HL-60/S4 treated with phorbol 12-myristate 13-acetate at 8.2 ng/mL for 4 days and 3 days (cell line): ENCODE data around the gene GNA14.
"Not testable (repeated sequence)": the region's sequence is repeated elsewhere in the genome, so short reads cannot be mapped to it uniquely, and the experiment has no call there.

ENCODE experiments used
- in situ Hi-C: fragments of 300-500 bp; cut with MboI; formaldehyde crosslinking; loops from 2 replicates; pipeline ENCODE4 v1.15.0; 2022; ENCODE audit warnings: low sequenced_read_pairs

Gene GNA14

DNA sequence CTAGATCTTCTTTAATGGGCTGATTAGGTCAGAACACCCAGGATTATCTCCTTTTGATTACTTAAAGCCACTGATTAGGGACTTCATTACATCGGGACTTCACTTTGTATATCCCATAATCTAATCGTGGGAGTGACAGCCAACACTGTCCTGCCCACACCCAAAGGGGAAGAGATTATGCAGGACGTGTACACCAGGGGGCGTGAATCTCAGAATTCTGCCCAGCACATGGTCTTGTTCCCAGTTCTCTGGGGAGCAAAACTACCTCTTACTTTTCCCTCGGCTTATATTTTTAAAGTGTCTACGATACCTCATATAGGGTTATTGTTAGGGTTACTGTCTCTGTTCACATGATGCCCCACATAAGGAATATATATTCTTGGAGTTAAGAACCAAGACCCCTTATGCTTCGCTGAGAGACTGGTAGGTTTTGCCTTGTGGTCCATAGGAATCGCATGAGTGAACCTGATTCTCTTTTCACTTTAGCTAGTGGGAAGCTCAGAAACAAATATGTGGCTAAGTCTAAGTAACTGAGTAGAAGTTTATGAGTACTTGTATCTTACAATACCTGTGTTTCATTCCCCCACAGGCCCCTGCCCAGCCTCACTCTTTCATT lies 192.7 kb downstream of the GNA14 start:
- in situ Hi-C loops = no loop called here

DNA sequence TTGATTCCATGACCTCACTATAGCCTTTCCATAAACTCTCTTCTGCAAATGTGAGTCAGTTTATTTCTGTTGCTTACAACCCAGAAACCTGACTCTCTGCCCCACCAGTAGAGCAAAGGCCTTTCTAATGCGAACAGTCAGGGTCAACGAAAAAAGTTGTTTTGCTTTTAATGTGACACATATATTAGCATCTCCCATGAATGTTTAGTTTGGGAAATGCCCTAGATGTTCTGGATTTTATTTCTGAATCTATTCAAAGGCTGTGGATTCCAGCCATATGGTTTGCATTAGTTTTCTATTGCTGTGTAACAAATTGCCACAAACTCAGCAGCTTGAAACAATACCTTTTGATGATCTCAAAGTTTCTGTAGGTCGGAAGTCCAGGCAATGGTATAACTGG lies 193.5 kb downstream of the GNA14 start:
- in situ Hi-C loops = no loop called here

DNA sequence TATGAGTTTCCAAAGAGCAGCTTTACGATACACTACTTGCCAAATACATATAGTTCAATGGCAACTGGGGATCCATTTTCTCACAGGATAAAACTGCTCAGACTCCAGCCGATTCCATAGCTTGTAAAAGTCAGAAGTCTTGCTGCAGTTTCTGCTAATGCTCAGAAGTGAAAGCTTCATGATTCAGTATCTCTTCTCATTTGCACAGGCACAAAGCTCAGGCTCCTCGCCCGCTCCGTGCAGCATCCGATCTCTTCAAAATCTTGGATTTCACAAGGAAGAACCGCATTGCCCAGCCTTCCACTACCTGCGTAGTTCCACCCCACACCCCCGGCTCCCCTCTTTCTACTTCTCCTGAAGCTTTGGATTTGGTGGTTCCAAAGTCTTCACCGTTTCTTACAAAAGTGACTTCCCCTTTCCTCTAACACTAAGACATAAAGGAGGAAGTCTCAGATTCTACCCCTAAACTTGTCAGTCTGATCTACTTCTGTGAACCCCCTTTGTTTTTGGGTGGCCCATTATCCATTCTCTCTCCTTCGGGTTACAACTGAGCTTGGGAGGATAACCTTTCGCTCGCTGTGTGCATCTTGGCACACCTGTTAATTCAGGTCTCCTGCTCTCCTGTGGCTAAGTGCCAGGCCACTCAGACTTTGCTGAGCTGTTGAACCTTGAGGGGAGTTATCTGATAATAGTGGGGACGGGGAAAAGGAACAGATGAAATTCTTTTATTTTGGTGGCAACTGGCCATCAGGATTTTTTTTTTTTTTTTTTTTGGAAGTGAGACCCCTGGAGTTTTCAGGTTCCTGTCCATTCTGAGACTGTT lies 194.1 kb downstream of the GNA14 start:
- in situ Hi-C loops = no loop called here

DNA sequence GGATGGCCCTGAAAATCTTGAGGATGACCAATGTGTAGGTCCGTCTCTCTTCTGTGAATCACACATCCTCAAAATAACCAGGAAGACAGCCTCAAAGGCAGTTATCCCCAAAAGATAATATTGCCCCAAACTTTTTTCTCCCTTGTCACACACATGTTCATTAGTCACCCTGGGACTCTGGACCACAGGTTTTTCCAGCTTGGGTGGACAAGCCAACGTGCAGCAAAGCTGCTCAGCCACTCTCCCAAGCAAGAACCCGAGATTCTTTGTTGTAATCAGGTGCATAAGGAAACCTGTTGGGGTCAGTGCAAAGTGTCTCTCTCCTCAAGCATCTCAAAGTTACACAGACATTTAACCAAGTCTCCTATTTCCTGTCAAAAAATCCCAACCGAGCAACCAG lies 196.6 kb downstream of the GNA14 start:
- in situ Hi-C loops = no loop called here

DNA sequence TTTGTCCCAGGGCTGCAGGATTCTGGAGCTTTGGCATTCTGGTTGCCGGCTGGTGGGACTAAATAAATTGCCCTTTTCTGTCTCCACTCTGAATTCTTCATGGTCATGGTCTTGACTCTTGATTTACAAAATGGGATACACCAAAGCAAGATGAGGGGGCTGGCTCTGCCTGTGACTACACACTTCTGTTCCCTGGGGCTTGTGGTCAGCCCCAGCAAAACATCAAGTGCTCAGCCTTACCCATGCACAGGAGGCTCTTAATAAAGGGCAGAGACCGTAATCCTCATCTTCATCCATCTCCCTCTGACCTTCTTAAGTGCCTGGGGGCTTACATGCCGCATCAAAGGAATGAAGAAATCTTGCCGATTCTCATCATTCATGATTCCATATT lies 198.0 kb downstream of the GNA14 start:
- in situ Hi-C loops = no loop called here

DNA sequence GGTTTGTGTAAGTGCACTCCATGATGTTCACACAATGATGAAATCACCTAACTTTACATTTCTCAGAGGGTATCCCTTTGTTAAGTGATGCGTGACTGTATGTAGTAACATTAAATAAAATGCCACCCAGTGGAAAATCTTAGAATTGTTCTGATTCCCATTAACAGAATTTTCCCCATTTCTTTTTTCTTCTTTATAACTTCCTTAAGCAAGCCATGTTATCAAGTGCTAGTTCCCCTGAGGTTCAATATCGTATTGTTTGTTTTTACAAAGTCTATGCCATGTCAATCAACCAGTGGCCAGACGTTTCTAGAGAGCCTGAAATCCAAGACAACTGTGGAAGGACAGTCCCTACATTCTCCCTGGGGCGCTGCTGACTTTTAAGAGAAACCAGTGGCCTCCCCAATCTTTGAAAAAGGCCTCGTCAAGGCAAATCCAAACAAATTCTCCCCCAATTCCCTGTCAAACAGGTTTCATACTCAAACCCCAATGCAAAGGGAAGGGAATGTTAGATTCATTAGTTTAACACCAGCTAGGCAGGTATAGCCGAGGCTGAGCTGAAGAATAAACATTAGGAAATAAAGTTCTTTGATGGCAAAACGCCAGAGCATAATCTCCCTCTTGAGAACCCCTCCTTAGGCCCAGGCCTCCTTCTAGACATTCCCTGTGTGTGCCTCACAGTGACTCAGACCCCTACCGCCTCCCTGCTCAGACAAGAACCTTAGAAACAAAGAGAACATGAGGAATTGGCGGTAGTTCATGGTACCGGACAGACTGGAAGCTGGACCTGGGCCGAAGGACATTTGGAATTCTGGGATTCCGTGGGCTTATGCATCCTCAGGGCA lies 198.7 kb downstream of the GNA14 start:
- in situ Hi-C loops = no loop called here

DNA sequence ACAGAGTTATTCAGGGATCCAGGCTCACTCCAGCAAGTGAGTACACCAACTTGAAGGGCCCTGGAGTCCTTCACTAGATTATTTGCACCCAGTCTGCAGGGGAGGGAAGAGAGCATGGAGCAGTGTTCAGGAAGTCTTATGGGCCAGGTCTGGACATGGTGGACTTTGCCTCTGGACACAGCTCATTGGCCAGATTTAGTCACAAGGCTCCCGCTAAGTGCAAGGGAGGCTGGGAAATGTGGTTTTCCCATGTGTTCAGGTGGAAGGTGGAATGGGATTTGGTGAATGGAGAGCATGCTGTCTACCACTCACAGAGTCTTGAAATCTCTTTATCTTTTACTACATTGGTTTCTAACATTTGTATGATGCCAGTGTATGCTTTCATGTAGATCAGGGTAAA lies 200.5 kb downstream of the GNA14 start:
- in situ Hi-C loops = no loop called here

DNA sequence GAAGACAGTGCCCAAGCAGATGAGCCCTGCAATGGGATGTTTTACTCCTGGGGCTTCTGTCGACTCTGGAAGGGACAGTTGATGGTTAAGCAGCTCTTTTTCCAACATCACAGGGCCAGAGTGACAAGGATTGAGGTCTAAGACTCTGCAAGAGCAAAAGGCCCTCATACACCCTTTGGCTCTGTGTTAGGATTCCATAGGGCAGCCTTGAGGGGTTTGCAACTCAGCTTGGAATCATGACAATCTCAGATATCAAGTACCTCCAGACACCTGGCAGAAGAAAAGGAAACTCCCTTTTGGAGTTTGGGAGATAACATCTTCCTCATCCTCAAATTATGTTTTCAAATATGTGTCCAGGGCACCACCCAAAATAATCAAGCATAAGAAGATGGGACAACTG lies 205.7 kb downstream of the GNA14 start:
- in situ Hi-C loops = no loop called here

DNA sequence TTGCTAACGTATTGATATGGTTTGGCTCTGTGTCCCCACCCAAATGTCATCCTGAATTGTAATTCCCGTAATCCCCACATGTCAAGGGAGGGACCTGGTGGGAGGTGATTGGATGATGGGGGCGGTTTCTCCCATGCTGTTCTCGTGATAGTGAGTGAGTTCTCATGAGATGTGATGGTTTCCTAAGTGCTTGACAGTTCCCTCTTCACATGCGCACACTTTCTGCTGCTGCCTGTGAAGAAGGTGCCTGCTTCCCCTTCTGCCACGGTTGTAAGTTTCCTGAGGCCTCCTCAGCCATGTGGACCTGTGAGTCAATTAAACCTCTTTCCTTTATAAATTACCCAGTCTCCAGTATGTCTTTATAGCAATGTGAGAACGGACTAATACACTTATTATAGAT lies 207.0 kb downstream of the GNA14 start:
- in situ Hi-C loops = not testable (repeated sequence)

DNA sequence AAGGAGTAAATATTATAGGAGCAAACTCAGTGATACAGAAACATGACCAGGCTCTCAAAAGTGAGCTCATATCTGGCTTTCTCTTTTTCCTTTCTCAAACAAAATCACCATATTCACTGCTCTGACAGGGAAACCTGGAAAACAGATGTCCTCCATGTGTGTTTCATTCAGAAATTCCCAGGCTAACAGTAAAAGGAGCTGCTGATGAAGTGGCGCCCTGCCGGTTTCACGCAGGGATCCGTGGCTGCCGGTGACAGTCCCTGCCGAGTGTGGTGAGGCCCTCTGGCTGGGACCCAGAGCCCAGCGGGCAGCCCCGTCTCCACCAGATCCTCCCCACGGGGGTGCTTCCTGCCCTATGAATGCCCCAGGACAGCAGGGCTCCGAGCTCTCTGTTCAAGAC lies 208.1 kb downstream of the GNA14 start:
- in situ Hi-C loops = no loop called here

DNA sequence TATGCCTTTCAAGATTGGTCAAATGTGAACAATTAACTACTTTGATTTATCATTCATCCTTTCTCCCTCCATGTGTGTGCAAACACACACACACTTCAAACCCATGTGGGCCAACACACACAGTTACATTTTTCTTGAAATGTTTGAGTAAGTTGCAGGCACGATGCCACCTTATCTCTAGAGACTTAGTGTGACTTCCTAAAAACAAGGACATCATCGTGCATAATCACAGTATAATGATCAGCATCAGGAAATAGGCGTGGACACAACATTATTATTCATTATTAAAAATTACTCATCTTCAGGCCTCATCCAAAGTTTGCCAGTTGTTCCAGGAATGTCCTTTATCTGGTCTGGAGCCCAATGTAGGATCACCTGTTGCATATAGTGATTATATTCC lies 209.5 kb downstream of the GNA14 start:
- in situ Hi-C loops = no loop called here

DNA sequence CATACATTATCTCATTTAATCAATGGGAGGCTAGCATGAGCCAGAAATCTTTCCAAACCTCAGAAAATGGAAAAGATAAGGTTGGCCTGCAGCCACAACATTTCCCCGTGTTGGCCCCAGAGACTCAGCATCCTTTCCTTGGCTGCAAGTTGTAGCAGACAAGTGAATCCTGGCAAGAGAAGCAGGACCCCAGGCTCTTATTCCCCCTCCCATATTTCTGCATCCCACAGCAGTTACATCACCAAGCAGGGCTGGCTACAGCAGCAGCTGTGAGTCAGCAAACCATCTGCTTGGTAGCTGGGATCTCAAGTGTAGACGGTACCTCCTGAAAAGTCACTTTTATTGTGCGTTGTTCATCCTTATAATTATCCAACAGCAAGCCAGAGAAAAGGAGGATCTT lies 212.4 kb downstream of the GNA14 start:
- in situ Hi-C loops = no loop called here

DNA sequence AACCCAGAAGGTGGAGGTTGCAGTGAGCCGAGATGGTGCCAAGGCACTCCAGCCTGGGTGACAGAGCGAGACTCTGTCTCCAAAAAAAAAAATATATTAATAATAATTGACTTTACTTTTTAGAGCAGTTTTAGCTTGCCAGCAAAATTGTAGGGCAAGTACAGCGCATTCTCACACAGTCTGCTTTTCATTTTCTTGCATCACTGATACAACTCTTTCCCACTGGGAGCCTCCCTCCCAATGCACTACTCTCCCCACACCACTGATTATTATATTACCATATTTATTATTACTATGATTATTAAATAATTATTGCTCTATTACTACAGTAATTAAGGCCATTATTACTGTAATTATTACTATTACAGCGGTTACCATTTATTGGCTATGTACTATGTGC lies 212.8 kb downstream of the GNA14 start:
- in situ Hi-C loops = no loop called here

DNA sequence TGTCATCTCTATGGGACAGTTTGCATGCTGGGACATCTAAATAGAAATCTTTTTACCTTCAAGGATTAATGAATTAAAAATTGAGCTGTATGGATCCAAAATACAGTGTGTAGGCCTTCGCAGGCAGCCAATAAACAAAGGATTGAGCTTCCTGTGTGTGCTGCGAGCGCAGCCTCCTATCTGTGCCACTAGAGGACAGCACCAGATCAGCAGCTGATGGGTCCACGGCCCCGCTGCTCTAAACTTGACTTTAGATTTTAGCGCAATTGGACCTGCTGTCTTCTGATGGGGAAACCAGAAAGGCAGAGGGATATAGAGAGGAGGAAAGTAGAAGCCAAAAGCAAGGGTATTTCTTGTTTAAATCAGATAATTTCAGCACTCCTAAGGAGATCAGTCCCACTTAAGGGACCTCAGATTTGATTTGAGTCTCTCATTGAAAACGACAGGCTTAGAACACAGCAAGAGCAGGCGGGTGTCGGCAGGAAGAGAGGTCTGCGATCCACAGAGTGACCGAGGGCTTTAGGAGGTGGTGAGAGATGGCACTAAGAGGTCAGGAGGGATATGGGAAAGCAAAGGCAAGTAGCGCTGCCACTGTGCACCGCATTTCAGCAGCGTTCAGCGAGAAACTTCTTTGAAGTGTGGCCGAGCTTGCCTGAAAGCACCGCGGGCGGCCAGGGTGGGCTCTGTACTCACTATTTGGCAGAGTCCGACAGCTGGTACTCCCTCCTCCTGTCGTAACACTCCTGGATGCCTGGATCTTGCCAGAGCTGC lies 214.3 kb downstream of the GNA14 start:
- in situ Hi-C loops = no loop called here

DNA sequence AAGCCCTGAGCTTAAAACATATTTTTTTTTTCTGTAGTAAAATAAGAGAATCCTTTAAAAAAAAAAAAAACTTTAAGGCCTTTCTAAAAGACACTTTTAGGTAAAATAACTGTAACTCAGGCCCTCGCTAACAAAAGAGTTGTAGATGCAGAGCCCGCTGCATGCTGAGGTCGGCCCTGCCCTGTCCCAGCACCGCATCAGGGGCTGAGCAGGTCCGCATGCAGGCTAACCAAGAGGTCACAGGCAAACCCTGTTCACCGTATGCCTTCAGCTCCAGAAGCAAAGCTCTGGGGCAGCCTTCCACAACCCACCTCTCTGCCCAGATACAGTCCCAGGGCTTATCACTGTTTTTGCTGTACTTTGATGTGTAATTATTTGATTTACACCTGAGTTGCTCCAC lies 216.1 kb downstream of the GNA14 start:
- in situ Hi-C loops = no loop called here

DNA sequence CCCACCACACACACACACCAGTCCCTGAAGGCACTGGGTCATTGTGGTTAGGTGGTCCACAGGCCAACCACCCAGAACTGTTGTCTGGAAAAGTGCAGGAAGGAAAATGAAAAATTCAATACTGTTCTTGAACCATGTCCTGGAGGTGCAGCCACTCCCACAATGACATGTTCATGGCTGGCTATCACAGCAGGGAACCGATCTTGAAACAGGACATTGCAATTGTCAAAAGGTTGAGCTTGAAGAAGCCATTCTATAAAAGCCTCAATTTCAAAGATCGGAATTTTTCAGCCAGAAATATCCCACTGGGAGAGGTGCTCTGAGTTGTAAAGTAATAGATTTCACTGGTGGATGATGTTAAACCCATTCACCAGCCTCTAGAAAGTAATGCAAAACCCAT lies 218.2 kb downstream of the GNA14 start:
- in situ Hi-C loops = no loop called here

DNA sequence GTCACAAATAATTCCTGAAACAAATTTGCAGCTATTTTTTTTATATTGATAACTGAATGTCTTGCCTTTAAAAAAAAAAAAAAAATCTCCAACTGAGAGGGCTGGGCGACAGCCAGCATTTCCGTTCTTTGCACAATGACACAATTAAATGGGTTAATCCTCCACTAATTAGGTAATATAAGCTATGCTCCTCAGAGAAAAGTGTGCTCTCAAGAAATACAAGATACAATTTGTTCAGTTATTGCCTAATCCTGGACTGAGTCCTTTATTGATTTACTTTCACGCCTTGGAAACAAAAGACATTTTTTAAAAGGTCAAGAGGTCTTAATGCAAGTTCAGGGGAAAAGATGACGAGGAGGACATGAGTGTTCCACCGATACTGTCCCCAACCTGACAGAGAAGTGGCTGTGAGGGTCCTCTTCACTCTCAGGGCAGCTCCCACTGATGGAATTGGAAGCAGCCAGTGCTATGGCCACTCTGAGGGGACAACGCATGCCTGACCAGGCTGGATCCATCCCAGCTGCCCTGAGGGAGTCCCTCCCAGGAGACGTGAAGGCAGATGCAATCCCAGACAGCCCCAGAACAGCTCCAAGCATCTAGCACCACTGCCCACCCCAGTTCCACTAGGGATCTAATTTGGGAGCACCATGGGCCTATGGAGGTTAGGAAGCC lies 220.7 kb downstream of the GNA14 start:
- in situ Hi-C loops = no loop called here

DNA sequence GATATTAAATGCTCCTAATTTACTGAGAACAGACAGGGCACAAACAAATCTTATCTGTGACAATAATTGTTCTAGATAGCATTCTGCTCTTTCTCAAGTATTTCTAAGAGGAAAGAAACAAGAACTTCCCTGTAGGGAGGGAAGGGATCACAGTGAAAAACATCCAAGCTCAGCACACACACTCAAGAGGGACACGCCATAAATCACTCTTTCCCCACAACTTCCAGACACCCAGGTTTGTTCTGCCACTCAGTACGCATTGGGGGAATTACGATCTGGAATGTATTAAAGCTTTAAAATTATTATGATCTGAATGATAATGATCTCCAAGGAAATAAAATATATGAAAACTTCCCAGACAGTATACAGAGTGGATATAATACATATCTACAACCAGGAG lies 221.4 kb downstream of the GNA14 start:
- in situ Hi-C loops = no loop called here

DNA sequence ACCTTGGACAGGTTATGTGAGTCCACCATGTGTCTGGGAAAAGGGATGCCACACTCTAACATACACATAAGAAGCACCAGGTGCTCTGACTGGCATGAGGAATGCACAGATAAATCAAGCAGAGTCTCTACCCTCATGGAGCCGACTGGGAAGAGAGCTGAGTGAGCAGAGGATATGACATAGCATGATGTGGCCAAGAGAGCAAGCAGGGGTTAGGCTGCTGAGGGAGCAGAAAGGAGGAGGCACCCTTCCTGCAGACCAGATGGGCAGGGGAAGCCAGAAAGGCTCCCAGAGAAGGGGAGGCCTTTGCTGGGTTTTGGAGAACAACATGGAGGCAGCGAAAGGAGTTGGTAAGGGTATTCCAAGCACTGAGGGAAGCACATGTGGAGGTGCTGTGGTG lies 223.1 kb downstream of the GNA14 start:
- in situ Hi-C loops = no loop called here

DNA sequence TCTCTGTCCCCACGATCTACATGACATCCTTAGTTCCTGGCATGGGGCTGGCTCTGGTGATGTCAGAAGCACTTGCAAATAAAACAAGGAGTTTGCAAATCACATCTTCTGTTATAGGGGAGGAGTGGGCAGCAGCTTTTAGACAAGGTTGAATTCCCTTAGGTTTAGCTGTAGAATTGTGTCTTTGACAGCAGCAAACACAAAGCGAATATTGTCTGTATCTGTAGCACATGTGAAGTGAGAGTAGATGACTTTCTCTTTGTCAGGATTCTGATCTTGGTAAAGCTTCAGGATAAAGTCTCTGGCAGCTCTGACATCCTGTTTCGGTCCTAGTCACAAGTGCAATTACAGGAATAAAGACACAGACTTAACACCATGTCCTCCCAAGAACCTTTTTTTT lies 224.3 kb downstream of the GNA14 start:
- in situ Hi-C loops = no loop called here

DNA sequence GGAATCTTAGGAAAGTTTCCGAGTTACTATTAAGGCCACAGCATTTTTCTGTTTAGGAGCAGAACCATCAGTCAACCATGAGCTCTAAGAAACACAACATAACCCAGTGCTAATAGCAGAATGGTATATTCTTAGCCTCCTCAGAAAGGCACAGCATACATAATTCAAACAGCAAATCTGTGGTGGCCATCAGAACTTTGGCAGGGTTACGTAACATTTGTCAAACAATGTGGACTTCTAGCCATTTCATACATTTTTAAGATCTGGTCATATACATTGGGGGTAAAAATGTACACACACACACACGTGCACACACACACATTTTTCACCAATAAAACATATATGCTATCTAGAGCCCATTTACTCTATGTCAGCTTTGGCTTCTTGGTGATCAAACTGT lies 225.2 kb downstream of the GNA14 start:
- in situ Hi-C loops = no loop called here
